SKM-1 treated with dmso at 0.1 percent for 144 hours (cell line): ENCODE measurements around the gene NCKAP5.
"Not testable (repeated sequence)": the region's sequence is repeated elsewhere in the genome, so short reads cannot be mapped to it uniquely, and the experiment has no call there.

Experiments used
- DNase-seq: peaks from one replicate; lab custom pipeline; 2025; ENCODE audit not compliant: unreplicated experiment; lab: John Stamatoyannopoulos, UW

The NCKAP5 gene

GRCh38 chr2:133475610-133476009 lies 92.7 kb downstream of the NCKAP5 start:
- no peak for DNase-seq

- not testable (repeated sequence) for DNase-seq
Measured at GRCh38 chr2:133470446-133470845, 97.8 kb downstream of the NCKAP5 start.

- DNase-seq: no peak
Measured at GRCh38 chr2:133462811-133463210, 105.5 kb downstream of the NCKAP5 start.

- no peak for DNase-seq
Measured at GRCh38 chr2:133461484-133461883, 106.8 kb downstream of the NCKAP5 start.

- no peak for DNase-seq
Measured at GRCh38 chr2:133459590-133459989, 108.7 kb downstream of the NCKAP5 start.

- DNase-seq: no peak
Measured at GRCh38 chr2:133458280-133458679, 110.0 kb downstream of the NCKAP5 start.

- DNase-seq: no peak
Measured at GRCh38 chr2:133457861-133458260, 110.4 kb downstream of the NCKAP5 start.

- no peak for DNase-seq
Measured at GRCh38 chr2:133456971-133457370, 111.3 kb downstream of the NCKAP5 start.

- DNase-seq: no peak
Measured at GRCh38 chr2:133456156-133456555, 112.1 kb downstream of the NCKAP5 start.

GRCh38 chr2:133453032-133453431 lies 115.2 kb downstream of the NCKAP5 start:
- no peak for DNase-seq

GRCh38 chr2:133452583-133452982 lies 115.7 kb downstream of the NCKAP5 start:
- DNase-seq: no peak

GRCh38 chr2:133452146-133452545 lies 116.1 kb downstream of the NCKAP5 start:
- no peak for DNase-seq

- no peak for DNase-seq
Measured at GRCh38 chr2:133448195-133448594, 120.1 kb downstream of the NCKAP5 start.

GRCh38 chr2:133447303-133447702 lies 121.0 kb downstream of the NCKAP5 start:
- DNase-seq: no peak

- DNase-seq: no peak
Measured at GRCh38 chr2:133444465-133444864, 123.8 kb downstream of the NCKAP5 start.

- no peak for DNase-seq
Measured at GRCh38 chr2:133442393-133442792, 125.9 kb downstream of the NCKAP5 start.

- DNase-seq: no peak
Measured at GRCh38 chr2:133439565-133439920, 128.7 kb downstream of the NCKAP5 start.

GRCh38 chr2:133438848-133439564 lies 129.3 kb downstream of the NCKAP5 start:
- no peak for DNase-seq

- DNase-seq: no peak
Measured at GRCh38 chr2:133438026-133438425, 130.2 kb downstream of the NCKAP5 start.

GRCh38 chr2:133437492-133437891 lies 130.8 kb downstream of the NCKAP5 start:
- DNase-seq: no peak

- no peak for DNase-seq
Measured at GRCh38 chr2:133434959-133435668, 133.1 kb downstream of the NCKAP5 start.
